Nucleus accumbens (tissue), 56 donors: ENCODE measurements around the gene AKT1S1.

Source experiments
- DNase-seq, 56 donors: peaks; one replicate each; lab custom pipeline; 2025; lab: John Stamatoyannopoulos, UW

The AKT1S1 gene

DNA sequence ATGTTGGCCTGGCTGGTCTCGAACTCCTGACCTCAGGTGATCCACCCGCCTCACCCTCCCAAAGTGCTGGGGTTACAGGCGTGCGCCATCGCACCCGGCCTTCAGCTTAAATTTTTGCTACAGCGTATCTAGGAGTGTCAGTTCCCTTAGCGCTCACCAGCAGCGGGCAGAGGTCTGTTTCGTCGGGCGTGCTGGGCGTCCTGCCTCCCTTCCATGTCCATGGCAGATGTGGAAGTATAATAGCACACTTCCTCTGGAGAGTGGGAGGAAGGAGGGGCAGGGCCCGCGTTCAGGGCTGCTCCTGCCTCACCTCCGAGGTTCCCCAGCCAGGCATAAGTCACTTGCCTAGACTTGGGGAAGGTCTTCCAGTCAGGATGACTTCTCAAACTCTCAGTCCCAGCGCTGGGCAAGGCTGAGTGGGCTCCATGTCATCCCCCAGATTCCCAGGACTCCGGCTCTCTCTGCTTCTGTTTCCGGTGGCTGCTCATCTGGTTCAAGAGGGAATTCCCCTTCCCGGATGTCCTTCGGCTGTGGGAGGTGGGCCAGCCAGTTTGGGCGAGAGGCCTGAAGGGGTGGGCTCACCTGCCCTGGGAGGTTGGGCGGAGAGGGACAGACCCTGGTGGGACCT lies 10.0 kb upstream of the AKT1S1 start:
- no peak for DNase-seq

DNA sequence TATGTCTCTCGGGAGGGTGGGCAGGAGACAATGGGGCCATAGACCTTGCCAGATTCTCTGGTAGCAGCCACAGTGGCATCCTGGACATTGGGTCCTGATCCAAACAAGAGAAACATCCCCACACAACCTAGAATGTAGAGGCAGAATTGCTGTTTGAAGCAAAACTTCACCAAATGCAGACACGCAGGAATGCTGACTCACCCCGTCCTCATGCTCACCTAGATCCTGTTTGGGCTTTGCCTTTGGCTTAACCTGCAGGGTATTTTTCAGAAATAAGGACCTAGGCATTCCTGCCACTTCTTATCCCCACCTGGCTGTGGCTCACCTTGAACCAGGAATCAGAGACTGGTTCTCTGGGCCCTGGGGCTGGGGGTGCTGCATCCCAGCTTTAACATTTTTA lies 7.6 kb upstream of the AKT1S1 start:
- no peak for DNase-seq

DNA sequence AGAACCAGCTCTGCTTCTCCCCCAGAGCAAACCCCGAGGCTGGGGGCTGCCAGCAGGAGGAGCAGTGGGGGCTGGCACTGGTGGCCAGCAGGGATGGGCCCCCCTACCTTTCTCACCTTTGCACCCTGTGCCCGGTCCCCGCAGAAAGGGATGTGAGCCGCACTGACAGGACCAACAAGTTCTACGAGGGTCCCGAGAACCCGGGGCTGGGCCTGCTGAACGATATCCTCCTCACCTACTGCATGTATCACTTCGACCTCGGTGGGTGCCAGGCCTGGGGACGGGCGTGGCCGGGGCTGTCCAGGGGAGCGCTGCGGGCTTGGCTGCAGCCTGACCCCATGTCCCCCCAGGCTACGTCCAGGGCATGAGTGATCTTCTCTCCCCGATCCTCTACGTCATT lies 7.0 kb upstream of the AKT1S1 start:
- no peak for DNase-seq

DNA sequence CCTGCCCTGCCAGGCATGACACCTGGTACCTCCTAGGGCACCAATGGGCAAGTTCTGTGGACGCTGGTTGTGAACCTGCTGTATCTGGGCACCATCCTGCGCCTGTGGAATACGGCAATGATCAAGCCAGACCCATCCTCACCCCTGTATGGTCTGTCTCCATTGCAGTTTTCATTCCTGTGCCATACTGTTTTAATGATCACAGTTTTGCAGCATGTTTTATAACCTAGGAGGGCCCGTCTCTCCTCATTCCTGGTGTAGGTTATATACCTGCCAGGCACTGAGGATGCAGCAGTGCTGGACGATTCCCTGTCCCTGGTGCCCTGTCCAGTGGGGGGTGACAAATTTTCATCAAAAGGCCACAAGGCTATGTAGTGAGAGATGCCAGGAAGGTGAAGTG lies 5.9 kb upstream of the AKT1S1 start:
- DNase-seq, result no peak

DNA sequence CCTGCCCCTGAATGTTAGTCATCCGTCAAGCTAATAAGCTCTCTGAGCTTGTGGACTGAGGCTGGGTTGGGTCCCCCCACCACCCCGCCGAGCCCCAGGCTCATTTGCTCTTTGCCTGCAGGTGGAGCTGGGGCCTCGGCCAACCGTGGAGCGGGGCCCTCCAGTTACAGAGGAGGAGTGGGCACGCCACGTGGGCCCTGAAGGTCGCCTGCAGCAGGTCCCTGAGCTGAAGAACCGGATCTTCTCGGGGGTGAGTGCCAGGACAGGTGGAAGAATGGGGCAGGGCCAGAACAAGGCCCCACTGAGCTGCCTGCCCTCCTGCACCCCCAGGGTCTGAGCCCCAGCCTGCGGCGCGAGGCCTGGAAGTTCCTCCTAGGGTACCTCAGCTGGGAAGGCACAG lies 5.5 kb upstream of the AKT1S1 start:
- DNase-seq, result no peak

DNA sequence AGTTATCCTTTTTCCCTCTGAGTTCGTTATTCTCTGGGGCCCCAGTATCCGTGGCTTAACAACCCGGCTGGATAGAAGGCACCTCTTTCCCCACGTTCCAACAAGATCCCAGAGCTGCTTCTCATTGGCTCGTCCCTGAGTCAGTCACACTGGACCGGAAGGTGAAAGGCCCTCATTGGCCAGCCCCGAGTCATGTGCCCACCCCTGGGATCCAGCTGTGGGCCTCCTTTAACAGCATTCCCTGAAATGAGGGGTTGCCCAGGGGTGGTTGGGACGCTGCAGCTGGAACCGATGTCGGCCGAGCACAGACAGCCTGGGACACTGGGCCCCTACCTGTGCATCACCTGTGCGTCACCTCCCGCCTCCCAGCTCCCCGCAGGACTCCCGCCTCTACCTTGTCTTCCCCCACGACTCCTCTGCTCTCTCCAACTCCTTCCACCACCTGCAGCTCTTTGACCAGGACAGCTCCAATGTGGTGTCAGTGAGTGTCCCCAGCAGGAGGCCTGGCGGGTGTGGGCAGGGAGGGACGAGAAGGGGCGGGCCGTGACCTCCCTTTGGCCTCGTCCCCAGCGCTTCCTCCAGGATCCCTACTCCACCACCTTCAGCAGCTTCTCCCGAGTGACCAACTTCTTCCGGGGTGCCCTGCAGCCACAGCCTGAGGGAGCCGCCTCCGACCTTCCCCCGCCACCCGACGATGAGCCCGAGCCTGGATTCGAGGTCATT lies 4.7 kb upstream of the AKT1S1 start:
- DNase-seq, result no peak

DNA sequence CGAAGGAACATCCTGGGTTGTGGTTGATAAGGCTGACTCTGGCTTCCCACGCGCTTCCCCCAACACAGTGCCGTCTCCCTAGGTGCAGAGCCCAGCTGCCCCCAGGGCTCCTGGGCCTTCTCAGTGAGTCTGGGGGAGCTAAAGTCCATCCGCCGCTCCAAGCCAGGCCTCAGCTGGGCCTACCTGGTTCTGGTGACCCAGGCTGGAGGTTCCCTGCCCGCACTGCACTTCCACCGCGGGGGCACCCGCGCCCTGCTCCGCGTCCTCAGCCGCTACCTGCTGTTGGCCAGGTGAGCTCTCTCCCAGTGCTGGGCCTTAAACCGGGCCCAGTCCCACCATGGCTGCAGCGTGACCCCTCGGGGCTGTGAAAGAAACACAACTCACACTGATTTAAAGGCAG lies 4.0 kb upstream of the AKT1S1 start:
- no peak for DNase-seq

DNA sequence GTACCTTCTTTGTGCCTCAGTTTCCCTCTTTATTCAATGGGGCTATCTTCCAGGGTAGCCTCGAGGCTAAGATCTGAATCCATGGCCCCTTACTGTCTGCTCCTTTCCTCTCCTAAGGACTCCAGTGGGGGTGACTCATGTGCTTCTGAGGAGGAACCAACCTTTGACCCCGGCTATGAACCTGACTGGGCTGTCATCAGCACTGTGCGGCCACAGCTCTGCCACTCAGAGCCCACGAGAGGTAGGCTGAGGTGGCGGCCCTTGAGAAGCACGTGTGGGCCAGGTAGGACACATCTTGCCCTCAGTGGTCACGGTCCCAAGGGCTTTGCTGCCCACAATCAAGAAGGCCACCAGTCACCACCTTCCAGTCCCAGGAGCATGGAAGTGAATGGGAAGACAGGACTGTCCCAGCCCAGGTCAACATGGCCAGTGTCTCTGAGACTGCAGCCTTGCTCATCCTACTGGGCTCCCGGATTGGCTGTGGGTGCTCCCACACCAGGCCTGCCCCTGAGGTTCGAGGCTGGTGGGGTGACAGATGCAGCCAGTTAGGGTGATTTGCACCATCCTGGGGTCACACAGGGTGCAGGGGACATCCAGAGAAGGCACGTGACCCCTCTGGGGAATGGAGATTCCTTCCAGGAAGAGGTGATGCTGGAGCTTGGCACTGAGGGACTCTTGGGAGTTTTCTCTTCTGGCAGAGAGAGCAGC lies 3.2 kb upstream of the AKT1S1 start:
- no peak for DNase-seq

DNA sequence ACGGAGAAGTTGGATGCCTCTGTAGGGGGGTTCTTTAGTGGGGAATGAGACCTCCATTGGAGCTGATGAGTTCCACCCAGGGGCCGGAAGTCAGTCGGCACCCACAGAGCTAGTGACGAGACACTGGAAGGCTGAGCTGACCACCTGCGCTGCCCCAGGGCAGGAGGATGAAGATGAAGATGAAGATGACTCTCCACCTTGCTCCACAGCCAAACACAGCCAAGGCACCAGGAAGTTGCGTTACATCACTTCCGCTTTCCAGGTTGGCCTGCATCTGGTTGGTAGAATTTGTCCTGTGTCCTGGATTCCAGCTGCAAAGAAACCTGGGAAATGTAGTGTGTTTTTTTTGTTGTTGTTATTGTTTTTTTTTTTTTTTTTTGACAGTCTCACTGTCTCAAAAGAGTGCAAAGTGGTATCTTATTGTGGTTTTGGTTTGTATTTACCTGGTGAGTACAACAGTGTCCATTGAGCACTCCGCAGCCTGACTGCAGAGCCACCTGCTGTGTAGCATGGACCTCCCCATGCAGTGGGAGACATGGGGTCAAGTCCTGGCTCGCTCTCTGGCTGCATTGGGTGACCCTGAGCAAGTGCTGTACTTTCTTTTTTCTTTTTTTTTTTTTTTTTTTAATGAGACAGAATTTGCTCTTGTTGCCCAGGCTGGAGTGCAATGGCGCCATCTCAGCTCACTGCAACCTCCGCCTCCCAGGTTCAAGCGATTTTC lies 2.2 kb upstream of the AKT1S1 start:
- no peak for DNase-seq

DNA sequence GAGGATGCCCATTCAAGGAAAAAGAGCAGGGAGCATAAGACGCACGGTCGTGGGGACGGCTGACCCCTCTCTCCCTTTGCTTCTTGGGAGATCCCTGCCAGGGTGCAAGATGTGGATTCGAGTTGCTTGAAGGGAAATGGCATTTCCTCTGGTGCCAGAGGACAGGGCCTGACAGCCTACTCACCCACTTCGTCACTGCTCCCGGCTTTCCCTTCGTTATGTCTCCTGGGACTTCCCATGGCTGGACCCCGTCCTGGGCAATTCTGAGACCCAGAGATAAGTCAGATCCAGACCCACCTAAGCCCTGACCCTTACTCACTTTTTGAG lies 1.6 kb upstream of the AKT1S1 start:
- DNase-seq, result no peak

DNA sequence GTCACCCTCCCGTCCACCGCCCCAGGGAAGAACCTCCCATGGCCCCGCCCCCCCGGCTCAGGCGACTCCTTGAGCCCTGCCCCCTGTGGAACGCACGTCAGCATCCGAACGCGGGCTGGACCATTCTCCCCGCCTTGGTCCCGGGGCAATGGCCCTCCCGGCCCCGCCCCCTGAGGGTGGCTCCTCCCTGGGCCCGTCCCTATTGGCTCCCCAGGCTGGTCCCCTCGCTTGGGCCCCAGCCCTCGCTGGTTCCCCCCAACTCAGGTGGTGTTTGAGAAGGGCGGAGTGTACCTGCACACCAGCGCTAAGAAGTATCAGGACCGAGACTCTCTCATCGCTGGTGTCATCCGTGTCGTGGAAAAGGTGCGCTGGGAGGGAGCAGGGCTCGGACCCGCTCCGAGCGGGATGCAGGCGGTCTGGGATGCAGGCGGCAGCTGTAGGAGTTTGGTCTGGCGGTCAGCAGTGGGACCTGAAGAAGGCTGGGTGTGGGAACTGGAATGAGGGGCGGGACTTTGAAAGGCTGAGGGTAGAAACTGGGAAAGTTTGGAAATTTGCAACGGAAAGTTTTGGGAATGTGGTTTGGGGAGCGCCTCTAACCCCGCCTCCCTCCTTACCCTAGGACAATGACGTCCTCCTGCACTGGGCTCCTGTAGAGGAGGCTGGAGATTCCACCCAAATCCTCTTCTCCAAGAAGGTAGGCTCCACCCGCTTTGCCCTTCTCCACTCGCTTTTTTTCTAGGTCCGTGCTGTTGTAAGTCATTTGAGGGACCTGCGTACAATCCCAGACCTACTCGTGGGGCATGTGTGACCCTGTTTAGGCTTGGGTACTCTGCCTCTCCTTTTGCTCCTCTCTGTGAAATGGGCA lies 956 bp upstream of the AKT1S1 start:
- DNase-seq, result peak in 54 of 56 donors; percentile 88 to 99 (median 96)

DNA sequence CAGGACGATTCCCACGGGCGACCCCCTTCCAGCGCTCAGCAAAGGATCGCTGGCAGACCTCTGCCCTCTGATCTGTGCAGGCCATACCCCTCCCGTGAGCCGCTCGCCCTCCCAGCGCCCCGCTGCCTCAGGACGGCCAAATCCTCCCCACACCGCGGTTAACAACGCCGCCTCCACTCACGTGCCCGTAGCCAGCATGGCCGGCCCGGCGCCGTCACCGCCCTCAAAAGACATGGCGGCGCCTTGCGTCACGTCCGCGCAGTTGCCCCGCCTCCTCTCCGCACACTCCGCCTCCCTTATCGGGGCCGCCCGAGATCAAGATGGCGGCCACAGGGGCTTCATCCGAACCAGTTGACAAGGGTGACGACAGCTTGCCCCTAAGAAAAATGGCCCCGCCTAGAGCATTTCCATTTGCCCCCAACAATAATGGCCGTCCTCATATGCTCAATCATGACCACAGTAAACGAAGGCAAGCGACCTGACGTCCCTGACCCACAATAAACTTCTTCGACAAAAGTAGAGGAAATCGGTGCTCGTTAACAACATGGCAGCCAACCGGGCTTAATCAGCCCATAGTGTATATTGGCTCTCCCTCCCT lies 634 bp downstream of the AKT1S1 start:
- peak; percentile 79 to 100 (median 98) for DNase-seq

DNA sequence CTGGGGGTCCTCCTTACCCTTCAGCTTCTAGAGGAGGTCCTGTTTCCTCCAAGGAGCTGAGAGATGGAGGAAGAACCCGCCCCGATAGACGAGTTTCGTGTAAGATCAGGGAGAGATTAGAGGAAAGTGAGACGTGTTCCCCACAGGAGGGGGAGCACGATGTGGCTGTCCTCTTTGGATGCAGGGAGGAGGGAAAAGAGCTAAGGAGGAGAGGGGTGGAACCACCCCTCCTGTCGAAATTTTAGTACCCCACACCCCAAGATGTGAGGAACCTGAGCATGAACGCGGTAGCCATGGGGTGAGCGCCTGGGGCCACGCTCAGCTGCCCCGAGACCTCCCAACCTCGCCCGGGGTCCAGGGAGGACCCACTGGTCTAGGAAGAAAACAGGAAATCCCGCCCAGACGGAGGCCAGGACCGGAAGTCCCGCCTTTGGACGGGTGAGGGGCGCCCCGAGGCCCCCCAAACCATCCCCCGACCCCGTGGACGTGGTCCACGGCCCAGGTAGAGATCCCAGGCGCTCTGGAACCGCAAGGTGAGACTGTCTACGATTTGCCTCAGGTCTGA lies 1.2 kb downstream of the AKT1S1 start:
- DNase-seq, result peak in 47 of 56 donors; percentile 40 to 82 (median 69)

DNA sequence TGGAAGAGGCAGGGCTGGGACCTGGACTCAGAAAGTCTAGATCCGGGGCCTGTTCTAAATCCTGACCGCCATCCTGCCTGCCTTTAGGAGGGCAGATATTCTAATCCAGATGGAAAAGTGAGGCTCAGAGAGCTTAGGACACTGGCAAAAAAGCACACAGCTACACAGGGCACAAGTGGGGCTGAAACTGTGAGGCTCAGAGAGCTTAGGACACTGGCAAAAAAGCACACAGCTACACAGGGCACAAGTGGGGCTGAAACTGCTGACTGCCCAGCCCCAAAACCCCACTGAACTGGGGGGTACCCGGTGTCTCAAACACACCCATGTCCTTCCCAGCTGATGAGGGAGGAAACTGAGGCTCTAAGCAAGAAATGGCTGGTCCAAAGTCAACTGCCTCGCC lies 2.0 kb downstream of the AKT1S1 start:
- no peak for DNase-seq

DNA sequence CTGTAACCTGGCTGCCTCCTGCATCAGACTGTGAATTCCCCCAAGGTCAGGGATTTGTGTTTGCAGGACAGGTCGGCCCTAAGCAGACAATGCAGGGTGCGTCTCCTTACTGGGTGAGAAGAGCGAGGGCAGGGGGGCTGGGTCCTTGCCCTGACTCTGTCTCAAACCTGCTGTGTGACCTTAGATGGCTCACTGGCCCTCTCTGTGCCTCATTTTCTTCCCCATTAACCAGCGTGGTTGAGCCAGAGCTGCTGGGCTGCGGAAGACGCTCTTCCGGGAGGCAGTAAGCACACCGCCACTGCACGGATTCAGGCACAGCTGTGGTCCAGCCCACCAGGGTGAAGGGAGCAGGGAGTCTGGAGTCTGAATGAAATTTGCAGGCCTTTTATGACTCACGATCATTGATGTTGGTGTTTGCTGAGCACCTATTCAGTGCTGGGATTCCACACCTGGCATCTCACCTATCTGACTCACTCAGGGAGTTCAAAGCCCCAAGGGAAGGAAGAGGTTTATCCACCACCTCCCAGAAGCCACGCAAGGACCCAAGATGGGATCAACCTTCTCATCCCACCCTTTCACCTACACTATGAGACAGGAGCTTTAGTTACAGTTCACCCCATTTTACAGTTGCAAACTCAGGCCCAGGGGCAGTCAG lies 2.5 kb downstream of the AKT1S1 start:
- DNase-seq, result no peak

DNA sequence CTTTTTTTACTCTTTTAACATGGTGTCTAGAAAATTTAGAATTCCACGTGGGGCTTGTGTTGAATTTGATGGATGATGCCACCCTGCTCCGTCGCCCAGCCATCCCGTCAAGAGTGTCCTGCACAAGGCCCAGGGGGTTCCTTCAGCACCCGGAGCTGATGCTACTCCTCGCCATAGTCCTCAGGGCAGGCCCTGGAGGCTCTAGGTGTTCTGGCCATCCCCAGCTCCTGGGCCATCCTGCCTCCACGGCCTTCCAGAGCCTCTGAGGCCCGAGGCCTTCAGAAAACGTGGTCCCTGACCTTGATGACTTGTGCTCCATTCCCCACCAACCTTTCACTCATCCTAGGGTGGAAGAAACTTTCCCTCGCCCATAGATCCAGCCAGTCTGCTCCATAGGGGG lies 3.3 kb downstream of the AKT1S1 start:
- no peak for DNase-seq

DNA sequence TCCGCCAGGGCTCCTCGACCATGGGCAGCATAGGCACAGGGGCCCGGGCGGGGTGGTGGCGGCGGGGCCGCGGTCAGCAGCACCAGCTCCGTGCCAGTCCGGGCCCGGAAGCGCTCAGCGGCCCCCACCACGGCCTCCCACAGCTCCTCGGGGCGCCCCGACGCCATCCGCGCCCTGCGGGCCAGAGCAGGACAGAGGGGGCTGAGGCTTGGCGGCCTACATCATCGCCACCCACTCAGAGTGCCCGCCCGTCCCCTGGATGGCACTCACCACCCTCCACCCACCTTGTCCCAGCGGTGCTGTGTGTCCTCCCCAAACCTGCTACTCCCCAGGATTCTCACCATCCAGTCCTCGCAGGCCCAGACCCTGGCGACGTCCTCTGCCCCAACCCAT lies 4.0 kb downstream of the AKT1S1 start:
- DNase-seq, result no peak

DNA sequence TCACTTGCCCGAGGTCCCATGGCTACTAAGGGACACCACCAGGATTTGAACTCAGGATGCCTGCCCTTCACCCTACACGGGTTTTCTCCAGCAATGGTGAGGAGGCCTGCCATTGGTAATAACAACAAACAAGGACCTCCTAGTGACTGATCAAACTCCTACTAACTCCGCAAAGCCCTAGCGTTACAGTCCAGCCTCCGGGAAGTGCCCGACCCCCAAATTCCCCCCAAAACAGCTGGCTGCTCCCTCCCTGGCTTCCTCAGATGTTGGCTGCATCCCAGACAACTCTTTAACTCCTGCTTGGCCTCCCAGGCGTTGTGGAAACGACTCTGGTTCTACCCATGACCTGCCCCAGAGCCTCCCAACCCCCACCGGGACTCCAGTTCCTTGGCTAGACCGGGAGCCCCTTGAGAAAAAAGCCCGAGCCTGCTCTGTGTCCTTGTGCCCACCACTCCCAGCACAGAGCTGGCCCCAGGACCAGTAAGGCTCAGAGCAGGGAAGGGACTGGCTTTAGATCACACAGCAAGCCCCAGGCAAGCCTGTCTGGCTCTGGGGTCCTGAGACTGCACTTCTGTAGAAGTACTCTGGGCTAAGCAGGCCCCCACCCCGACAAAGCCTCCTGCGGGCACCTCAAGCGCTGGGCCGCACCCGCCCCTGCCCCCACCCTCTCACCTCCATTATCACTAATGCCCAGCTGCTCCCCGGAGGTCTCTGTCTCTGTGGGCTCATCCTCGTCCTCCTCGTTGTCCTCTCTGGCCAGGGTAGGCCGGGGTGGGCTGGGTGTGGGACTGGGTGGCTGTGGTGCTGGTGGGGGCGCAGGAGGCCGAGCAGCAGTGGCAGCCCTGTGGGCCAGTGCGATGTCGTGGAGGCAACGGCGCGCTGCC lies 4.7 kb downstream of the AKT1S1 start:
- DNase-seq, result no peak
